Astrocyte (in vitro differentiated cells and primary cell): ENCODE measurements around the gene TENM4. TPM values are rescaled to one million over a fixed set of nuclear protein-coding genes. Genes with fewer than 3 reads are reported as not detected.

ENCODE experiments used
- DNase-seq: peaks from one replicate; pipeline ENCODE4 v3.0.0-alpha.2; 2010; ENCODE audit warnings: low read depth
- FAIRE-seq: peaks from 2 replicates; lab custom pipeline; 2011; peaks lifted over from hg19 to GRCh38; lab: Jason Lieb, UNC
- H2AFZ ChIP-seq: 2 replicates; pipeline ENCODE4 v1.6.0; 2012; ENCODE audit warnings: low read depth, low read length, inconsistent platforms
- H3K27ac ChIP-seq: 2 replicates; pipeline ENCODE4 v1.5.1; 2011; ENCODE audit warnings: low read depth, low read length, inconsistent platforms
- H3K27me3 ChIP-seq: 2 replicates; pipeline ENCODE4 v1.6.0; 2011; ENCODE audit warnings: low read length, inconsistent platforms; ENCODE audit not compliant: insufficient read depth
- H3K36me3 ChIP-seq: 2 replicates; pipeline ENCODE4 v1.5.1; 2011; ENCODE audit warnings: low read length, inconsistent platforms; ENCODE audit not compliant: insufficient read depth
- H3K4me1 ChIP-seq: 2 replicates; pipeline ENCODE4 v1.5.1; 2011; ENCODE audit warnings: low read length, inconsistent platforms; ENCODE audit not compliant: insufficient read depth
- H3K4me2 ChIP-seq: 2 replicates; pipeline ENCODE4 v1.6.0; 2012; ENCODE audit warnings: low read length, inconsistent platforms
- H3K4me3 ChIP-seq: 2 replicates; pipeline ENCODE4 v1.5.1; 2011; ENCODE audit warnings: low read depth, mild to moderate bottlenecking, low read length, inconsistent platforms; ENCODE audit not compliant: insufficient read depth
- H3K79me2 ChIP-seq: 2 replicates; pipeline ENCODE4 v1.6.0; 2012; ENCODE audit warnings: mild to moderate bottlenecking, low read length, inconsistent platforms; ENCODE audit not compliant: insufficient read depth
- H3K9ac ChIP-seq: 2 replicates; pipeline ENCODE4 v1.6.0; 2012; ENCODE audit warnings: mild to moderate bottlenecking, low read length, inconsistent platforms
- H3K9me3 ChIP-seq: 2 replicates; pipeline ENCODE4 v1.5.1; 2012; ENCODE audit warnings: low read depth, mild to moderate bottlenecking, low read length, inconsistent platforms; ENCODE audit not compliant: insufficient read depth
- H4K20me1 ChIP-seq: 2 replicates; pipeline ENCODE4 v1.6.0; 2012; ENCODE audit warnings: low read length, inconsistent platforms; ENCODE audit not compliant: insufficient read depth
- H3K27ac Mint-ChIP-seq: one replicate; pipeline ENCODE4 v1.8.0; 2021; ENCODE audit warnings: mild to moderate bottlenecking, mixed read lengths; ENCODE audit not compliant: unreplicated experiment
- H3K27me3 Mint-ChIP-seq: one replicate; pipeline ENCODE4 v1.8.0; 2021; ENCODE audit warnings: low read depth, mixed read lengths; ENCODE audit not compliant: unreplicated experiment
- H3K36me3 Mint-ChIP-seq: one replicate; pipeline ENCODE4 v1.8.0; 2021; ENCODE audit warnings: low read depth, mixed read lengths; ENCODE audit not compliant: unreplicated experiment
- H3K4me1 Mint-ChIP-seq: one replicate; pipeline ENCODE4 v1.8.0; 2021; ENCODE audit warnings: low read depth, mixed read lengths; ENCODE audit not compliant: unreplicated experiment
- H3K4me3 Mint-ChIP-seq: one replicate; pipeline ENCODE4 v1.8.0; 2021; ENCODE audit warnings: mild to moderate bottlenecking, moderate library complexity, mixed read lengths; ENCODE audit not compliant: unreplicated experiment
- H3K9me3 Mint-ChIP-seq: one replicate; pipeline ENCODE4 v1.8.0; 2021; ENCODE audit warnings: mild to moderate bottlenecking, mixed read lengths; ENCODE audit not compliant: unreplicated experiment
- EZH2 ChIP-seq: IDR thresholded peaks from 2 replicates; pipeline ENCODE4 v1.6.1; 2012; ENCODE audit warnings: mild to moderate bottlenecking, low read length, inconsistent platforms; ENCODE audit not compliant: insufficient read depth
- total RNA-seq: library from RNA; stranded (reverse); gene quantifications from 2 replicates; pipeline ENCODE4 v1.2.1, GENCODE V29; 2021
- TF ChIP-seq, protein P1 (sequence below): IDR thresholded peaks from 2 replicates; pipeline ENCODE4 v1.5.1; 2011; ENCODE audit warnings: low read depth, mild to moderate bottlenecking, inconsistent platforms, low read length, moderate library complexity; ENCODE audit not compliant: insufficient read depth

TENM4 gene
- total RNA-seq, 1 donor from 2014 or later, result 7.5 TPM

DNA sequence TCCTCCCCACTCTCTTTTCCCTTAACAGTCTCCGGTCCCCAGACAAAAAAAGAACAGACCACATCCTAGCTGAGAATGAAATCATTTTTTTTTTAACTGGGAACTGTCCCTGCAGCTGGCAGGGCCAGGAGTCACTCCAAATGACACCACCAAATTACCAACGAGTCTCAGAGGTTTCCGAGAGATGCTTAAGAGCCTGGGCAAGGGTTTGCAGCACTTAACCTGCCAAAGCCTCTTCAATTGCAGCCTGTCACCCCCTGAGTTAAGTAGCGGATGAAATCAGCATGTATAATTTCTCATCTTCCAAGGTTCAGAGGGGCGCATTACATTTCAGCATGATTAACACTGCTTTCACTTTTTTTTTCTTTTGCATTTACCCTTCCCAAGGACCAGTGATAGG lies 71.8 kb downstream of the TENM4 start:
- H3K4me1 Mint-ChIP-seq, result peaks cover 2% of the 10 kb centered on the region
- H3K9me3 Mint-ChIP-seq, result no peaks in the 10 kb centered on the region
- FAIRE-seq (no peak), DNase-seq (no peak)
- no peak overlapping the region for H3K4me3 Mint-ChIP-seq
- peaks cover 23% of the 10 kb centered on the region for H3K27me3 Mint-ChIP-seq
- TF ChIP-seq, protein P1, sequence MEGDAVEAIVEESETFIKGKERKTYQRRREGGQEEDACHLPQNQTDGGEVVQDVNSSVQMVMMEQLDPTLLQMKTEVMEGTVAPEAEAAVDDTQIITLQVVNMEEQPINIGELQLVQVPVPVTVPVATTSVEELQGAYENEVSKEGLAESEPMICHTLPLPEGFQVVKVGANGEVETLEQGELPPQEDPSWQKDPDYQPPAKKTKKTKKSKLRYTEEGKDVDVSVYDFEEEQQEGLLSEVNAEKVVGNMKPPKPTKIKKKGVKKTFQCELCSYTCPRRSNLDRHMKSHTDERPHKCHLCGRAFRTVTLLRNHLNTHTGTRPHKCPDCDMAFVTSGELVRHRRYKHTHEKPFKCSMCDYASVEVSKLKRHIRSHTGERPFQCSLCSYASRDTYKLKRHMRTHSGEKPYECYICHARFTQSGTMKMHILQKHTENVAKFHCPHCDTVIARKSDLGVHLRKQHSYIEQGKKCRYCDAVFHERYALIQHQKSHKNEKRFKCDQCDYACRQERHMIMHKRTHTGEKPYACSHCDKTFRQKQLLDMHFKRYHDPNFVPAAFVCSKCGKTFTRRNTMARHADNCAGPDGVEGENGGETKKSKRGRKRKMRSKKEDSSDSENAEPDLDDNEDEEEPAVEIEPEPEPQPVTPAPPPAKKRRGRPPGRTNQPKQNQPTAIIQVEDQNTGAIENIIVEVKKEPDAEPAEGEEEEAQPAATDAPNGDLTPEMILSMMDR, result no peak
- no peak for TF ChIP-seq EZH2
- Histone ChIP-seq H2AFZ (no peak overlapping the region), H3K27ac (no peak overlapping the region), H3K4me1 (no peaks in the 10 kb centered on the region), H3K9ac (no peak overlapping the region), H3K4me2 (no peak overlapping the region), H3K9me3 (no peaks in the 10 kb centered on the region), H3K4me3 (no peak overlapping the region), H3K27me3 (no peaks in the 10 kb centered on the region), H3K36me3 (no peaks in the 10 kb centered on the region), H4K20me1 (peaks cover 10% of the 10 kb centered on the region), H3K79me2 (no peaks in the 10 kb centered on the region)
- no peak overlapping the region for H3K27ac Mint-ChIP-seq
- no peaks in the 10 kb centered on the region for H3K36me3 Mint-ChIP-seq

DNA sequence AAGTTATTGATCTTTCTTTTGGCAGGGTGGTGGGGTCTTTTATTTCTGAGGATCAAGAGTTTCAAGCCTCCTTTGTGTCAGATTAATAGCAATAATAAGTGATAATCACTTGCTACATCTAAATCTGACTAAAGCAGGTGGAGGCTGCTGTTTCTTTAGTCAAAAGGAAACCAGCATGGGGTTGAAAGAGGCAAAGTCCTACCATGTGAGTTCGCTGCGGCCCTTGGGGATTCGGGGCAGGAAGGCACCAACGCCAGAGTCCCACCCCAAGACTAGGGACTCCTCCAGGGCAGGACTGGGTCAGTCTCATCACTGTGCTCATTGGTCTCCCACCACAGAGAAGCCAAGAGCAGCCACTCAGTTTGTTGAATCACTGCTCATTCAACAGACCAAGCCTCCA lies 73.0 kb downstream of the TENM4 start:
- no peak for TF ChIP-seq EZH2
- TF ChIP-seq, protein P1, result no peak
- H3K4me3 Mint-ChIP-seq, result no peak overlapping the region
- H3K27me3 Mint-ChIP-seq, result peaks cover 25% of the 10 kb centered on the region

DNA sequence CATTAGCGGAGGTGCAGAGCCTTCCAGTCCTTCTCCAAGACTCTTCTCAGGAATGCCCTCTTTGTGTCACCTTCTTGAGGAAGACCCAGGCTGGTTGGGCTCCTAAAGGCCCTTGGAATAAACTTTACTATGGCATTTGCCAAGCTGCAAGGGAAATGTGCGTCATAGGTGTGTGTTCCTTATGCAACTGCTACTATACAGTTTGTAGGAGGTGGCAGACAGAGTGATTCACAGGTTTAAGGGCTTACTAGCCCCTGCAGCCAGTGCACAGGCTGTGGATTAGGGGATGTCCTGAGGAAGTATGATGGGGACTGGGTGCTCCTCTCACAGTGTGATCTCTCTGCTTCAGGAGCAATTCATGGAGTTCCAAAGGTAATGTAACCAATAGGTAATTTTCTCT lies 74.6 kb downstream of the TENM4 start:
- H3K4me2 ChIP-seq, result no peak overlapping the region
- no peak for FAIRE-seq

More for the DNA sequence above, 73.0 kb downstream of the TENM4 start:
- Mint-ChIP-seq H3K9me3 (no peaks in the 10 kb centered on the region), H3K36me3 (no peaks in the 10 kb centered on the region), H3K4me1 (peaks cover 2% of the 10 kb centered on the region), H3K27ac (no peak overlapping the region)
- Histone ChIP-seq H3K4me1 (no peaks in the 10 kb centered on the region), H3K9me3 (no peaks in the 10 kb centered on the region), H3K27ac (no peak overlapping the region), H3K4me2 (no peak overlapping the region), H3K27me3 (no peaks in the 10 kb centered on the region), H4K20me1 (peaks cover 10% of the 10 kb centered on the region), H3K4me3 (no peak overlapping the region), H3K9ac (no peak overlapping the region), H3K36me3 (no peaks in the 10 kb centered on the region), H3K79me2 (no peaks in the 10 kb centered on the region), H2AFZ (no peak overlapping the region)
- DNase-seq (no peak), FAIRE-seq (no peak)

More for the DNA sequence above, 74.6 kb downstream of the TENM4 start:
- no peaks in the 10 kb centered on the region for H3K9me3 ChIP-seq
- no peaks in the 10 kb centered on the region for H3K27me3 ChIP-seq
- no peak overlapping the region for H3K4me3 ChIP-seq
- Mint-ChIP-seq H3K9me3 (no peaks in the 10 kb centered on the region), H3K36me3 (no peaks in the 10 kb centered on the region), H3K27ac (no peak overlapping the region), H3K27me3 (peaks cover 20% of the 10 kb centered on the region), H3K4me3 (no peak overlapping the region), H3K4me1 (peaks cover 2% of the 10 kb centered on the region)
- peaks cover 10% of the 10 kb centered on the region for H4K20me1 ChIP-seq
- H3K4me1 ChIP-seq, result no peaks in the 10 kb centered on the region
- no peaks in the 10 kb centered on the region for H3K36me3 ChIP-seq
- DNase-seq, result no peak
- H3K79me2 ChIP-seq, result no peaks in the 10 kb centered on the region
- TF ChIP-seq, protein P1, result no peak
- no peak for TF ChIP-seq EZH2
- H3K9ac ChIP-seq, result no peak overlapping the region
- H2AFZ ChIP-seq, result no peak overlapping the region
- H3K27ac ChIP-seq, result no peak overlapping the region
